HG02938 (cell line): ENCODE results near the gene MORN1.

Experiments used
- ATAC-seq: cut with Tn5 transposase; IDR thresholded peaks from one replicate; pipeline ENCODE4 v1.9.1; 2021; ENCODE audit warnings: mild to moderate bottlenecking, moderate library complexity; ENCODE audit not compliant: unreplicated experiment

MORN1 gene

DNA sequence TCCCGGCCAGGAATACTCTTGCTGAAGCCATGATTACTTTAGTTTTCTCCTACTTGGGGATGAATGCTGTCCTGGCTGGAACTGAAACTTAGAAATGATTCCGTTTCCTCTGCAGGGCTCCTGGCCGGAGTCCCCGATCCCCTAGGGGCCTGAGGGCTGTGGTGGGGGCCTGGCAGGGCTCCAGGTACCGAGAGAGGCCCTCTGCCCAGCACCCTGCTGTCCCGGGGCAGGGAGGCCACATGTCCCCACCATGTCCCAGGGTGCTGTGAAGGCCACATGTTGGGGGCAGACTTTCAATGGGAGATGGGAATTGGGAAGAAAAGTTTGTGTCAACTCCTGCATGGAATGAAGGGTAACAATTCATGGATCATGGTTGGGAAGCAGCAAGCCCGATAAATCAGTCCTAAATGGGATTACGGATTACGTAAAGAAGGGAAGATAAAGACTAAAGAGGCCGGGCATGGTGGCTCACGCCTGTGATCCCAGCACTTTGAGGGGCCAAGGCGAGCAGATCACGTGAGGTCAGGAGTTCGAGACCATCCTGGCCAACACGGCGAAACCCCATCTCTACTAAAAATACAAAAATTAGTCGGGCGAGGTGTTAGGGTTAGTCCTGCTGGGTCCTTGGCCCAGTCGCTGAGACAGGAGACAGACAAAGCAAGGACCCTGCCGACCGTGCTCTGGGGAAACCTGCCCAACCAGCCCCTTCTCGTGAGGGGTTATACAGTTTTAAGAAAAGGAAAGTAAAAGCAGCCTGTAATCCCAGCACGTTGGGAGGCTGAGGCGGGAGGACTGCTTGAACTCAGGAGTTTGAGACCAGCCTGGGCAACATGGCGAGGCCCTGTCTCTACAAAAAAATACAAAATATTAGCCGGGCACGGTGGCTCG, 37.6 kb downstream of the MORN1 start:
- no peak for ATAC-seq

DNA sequence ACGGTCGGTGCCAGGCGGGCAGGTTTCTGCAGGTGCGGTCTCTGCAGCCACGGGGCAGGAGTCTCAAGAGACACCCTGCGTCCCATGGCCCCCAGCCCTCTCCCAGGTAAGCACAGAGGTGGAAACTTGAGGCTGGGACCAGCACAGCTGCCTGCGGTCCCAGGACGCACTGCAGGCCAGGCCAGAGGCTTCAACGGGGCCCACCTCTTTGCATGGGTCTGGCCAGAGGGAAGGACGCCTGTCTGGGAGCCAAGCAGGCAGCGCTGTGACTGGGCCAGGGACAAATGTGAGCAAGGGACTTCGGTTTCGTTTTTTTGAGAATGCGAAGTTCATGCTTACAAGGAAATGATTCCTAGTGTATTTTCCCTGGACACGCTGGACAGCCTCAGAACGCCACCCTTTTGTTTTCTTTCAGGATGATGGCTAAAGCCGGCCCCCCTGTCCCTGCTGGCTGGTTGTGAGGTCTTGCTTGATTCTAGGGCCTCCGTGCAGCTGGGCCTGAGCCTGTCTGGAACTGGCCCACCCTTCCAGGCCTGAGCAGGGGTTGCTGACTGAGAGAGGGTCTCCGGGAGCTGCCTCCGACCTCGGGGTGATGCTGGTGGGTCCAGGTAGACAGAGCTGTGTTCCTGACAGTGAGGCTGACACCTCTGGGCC, 38.3 kb downstream of the MORN1 start:
- no peak for ATAC-seq

DNA sequence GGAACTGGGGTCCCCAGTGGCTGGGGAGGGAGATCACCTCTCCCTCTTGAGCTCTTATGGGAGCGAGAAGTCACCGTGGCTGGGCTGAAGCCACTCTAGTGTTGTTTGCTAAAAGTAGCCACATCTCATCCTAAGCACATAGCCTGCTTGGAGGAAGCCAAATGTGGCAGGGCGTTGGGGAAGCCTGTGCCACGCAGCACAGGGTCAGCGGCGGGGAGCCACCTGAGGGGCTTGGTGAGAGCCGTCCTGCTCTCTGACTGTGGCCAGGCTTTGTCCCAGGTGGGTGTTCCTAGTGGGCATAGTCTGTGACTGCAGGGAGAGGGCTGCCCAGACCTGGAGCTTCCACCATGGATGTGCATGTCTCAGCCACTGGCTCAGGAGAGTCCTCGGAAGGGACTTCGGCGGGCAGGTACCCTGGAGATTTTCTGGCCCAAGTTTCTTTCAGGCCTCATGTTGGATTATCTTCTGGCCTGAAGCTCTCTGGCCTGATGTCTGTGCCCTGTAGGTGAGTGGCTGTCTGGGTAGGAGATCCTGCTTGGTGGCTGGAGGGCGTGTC, 38.9 kb downstream of the MORN1 start:
- no peak for ATAC-seq

DNA sequence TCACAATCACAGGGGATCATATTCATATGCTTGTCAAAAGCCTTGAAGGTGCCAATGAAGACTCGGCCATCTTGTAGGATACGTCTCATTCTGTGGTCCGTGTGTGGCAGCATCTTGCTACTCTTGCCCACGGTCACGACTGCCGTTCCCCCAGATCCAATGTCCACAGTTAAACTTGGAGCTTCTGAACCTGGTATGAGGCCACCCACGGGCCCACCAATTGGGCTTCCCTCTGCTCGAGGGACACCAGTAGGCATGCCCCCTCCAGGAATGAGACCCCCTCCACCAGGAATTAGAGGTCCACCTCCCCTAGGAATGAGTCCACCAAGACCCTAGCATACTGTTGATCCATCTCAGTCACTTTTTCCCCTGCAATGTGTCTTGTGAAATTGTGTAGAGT, 39.6 kb downstream of the MORN1 start:
- no peak for ATAC-seq

DNA sequence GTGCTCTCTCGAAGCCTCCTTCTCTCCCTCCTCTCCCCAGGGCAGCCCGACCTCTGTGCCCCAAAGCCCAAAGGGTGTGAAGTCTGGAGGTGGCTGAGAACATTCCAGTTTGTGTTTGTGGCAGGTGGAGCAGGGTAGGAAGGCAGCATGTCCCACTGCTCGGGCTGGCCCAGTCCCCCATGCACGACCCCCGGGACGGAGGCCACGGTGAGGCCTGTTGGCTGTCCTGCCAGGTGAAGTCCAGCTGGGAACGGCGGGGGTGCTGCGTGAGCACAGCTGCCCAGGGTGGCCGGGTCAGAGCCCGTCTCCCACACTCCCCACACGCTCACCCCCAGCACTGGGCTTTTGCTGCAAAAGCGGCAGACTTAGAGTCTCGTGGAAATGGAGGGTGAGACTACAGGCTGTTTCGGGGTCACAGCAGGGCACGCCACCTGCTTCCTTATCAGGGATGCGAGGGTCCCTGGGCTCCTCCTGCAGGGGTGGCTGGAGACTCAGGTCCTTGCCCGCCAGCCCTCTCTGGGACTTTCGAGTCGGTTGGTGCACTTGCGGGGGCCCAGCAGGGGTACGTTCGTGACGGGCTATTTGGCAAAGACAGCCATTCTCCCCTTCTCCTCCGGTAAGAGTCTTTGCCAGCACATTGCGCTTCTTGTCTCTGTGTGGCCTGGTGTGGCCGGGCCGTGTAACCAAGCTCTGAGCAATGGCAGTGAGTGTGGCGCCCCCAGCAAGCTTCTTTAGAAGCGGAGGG, 40.3 kb downstream of the MORN1 start:
- no peak for ATAC-seq

DNA sequence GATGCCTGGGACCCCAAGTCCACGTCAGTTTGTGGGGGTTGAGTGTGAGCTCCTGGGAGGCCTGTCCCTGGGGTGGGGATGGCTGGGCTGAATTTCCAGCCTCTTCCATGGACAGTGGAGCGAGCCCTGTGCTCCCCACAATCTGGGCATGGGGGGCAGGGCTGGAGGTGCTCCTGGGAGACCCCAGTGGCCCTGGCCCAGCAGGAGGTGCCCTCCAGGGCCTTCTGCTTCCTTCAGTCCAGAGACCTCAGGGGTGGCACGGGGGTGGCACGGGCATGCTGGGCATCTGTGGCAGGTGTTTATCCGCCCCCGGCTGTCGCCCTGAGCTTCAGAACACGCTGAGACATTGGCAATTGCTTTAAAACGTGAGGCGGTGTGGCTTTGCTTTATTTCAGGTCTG, 40.9 kb downstream of the MORN1 start:
- no peak for ATAC-seq

DNA sequence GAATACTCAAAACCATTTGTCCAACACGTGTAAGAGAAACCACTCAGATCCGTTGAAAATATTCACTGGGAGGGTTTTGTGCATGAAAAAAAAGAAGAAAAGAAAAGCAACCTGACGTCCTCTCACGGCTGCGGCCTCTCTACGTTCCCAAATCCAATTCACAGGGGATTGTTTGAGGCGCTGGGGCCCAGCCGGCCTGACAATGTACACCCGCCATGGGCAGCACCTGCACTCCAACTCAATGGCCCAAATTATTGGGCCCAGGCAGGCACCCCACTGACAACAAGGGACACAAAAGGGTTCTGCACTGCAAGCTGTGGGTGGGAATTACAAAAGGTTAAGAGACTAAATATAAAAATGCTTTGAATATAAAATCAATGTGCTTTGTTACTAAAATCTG, 41.5 kb downstream of the MORN1 start:
- ATAC-seq, result no peak

DNA sequence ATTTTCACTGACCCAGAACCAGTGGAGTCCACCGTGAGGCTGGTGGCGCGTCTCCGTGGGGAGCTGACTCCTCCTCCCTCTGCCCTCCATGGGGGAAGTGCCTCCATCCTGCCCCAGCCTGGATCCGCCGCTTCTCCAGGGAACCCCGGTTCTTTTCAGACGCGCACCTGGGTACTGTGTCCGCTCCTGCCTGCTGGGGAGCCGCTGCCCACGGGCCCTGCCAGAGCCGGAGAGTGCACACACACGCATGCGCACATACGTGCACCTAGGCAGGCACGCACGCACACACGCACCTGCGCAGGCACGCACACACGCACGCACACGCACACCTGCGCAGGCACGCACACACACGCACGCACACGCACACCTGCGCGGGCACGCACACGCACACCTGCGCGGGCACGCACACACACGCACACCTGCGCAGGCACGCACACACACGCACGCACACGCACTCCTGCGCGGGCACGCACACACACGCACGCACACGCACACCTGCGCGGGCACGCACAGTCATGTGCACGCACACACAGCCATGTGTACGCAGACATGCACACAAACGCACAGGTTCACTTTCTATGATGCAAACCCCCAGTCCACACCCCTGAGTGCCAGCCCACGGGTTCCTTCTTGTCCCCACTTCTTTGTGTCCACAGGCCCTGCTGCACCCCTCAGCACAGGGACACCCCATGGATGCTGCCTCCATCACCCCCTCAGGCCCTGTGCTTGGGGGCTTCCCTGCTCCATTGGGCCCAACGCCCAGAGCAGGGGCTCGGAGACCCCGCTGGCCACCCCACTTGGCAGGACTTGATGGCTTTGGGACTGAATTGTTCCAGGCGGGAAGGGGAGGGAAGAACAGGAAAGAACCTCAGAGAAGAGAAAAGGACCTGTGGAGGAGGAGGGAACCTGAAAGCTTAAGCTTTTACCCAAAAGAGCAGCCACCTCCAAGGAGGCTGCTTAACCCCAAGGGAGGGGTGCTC, 42.7 kb downstream of the MORN1 start:
- no peak for ATAC-seq

DNA sequence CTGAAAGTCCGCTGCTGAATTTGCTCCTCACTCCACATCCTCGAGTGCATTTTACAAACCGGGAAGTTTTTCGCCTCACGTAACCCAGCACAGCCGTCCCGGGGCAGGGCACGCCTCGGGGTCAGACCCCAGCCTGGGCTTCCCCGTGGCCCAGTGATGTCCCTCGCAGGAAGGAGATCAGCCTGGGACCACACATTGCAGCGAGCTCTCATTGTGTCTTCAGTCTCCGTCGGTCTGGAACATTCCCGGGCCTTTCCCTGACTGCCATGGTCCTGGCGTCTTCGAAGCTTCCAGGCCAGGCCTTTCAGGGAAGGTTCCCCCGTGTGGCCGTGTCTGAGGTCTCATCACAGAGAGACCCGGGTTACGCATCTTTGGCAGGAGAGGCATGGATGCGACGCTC, 43.5 kb downstream of the MORN1 start:
- no peak for ATAC-seq

DNA sequence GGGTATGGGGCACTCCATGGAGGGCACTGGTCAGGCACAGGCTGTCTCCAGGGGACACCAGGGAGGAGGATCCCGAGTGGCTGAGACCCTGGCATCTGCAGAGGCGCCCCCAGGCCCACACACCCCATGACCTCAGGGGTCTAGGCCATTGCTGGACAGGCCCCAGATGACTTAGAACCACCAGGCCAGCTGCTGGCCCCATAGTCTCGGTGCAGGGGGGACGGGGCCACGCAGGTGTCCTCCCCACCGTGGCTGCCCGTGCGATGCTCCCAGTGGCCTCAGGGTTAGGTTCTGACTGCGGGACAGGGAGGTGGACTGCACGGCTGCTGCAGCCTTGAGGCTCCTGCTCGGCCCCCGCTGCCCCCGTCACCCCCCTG, 44.0 kb downstream of the MORN1 start:
- no peak for ATAC-seq

DNA sequence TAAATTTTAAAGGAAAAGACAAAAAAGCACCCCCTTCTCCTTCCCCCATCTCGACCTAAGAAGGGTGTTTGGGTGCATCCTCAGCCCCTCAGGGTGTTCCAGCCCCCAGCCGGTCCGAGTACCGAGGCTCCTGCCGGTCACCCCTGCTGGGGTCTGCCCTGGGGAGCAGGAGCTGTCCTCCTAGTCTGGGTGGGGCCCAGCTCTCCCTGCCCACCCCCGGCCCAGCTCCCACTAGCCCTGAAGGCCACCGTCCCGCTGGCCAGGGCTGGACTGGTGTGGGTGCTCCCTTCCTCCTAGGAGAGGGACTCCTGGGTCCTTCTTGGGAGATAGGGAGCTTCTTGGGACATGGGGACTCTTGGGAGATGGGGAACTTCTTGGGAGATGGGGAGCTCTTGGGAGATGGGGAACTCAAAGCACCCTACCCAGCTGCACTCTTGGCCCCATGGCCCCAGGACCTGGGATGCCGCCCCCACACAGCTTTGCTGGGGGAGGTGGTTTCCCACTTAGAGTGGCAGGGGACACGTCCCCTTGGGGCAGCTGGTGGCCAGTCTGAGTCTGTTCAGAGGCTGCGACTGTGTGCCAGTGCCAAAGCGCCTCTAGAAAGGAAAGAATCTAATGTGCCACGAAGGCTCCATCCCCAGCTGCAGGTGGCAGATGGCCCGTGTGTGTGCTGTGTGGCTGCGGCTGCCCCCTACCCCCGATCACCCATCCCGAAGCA, 44.5 kb downstream of the MORN1 start:
- ATAC-seq, result no peak

DNA sequence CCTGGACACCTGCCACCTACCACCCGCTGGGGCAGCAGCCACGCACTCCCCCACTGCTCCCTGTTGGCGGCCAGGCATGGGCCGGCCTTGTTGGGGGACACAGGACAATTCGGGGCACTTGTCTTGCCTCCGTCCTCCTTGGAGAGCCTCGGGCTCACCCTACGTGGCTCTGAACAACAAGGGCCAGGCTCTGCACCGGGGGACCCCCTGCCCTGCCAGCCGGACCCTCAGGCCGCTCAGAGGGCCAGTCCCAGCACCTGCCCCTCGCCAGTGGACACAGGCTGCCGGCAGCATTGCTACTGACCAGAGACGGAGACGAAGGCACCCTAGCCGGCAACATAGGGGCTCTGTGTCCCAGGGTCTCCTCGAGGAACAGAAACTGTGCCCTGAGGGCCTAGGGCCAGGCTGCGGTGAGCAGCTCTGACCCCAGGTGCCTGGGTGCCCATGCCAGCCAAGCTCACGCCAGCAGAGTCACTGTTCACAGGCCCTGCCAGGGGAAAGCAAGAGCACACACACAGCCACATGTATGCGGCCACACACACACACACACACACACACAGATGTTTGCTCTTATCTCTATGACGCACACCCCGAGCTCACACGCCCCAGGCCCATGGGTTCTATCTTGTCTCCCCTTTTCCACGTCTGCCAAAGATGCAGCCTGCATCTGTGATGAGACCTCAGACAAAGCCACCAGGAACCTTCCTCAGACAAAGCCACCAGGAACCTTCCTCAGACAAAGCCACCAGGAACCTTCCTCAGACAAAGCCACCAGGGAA, 45.9 kb downstream of the MORN1 start:
- no peak for ATAC-seq

DNA sequence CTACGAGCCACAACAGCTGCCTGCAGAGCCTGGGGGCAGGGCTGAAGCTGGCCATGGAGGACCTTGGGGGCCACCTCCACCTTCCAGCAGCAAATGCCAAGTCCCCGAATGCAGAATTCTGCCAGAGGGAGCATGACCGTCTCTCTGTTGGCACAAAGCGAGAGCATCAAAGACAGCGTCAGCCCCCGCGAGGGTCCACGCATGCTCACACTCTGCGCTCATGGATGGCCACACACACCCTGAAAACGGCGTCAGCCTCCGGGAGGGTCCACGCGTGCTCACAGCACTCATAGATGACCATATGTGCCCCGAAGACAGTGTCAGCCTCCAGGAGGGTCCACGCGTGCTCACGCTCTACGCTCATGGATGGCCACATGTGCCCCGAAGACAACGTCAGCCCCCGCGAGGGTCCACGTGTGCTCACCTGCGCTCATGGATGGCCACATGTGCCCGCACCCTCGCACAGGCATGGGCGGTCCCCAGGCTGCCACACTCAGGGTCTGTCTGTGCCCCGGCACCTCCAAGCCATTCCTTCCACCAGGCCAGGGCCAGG, 46.5 kb downstream of the MORN1 start:
- no peak for ATAC-seq

DNA sequence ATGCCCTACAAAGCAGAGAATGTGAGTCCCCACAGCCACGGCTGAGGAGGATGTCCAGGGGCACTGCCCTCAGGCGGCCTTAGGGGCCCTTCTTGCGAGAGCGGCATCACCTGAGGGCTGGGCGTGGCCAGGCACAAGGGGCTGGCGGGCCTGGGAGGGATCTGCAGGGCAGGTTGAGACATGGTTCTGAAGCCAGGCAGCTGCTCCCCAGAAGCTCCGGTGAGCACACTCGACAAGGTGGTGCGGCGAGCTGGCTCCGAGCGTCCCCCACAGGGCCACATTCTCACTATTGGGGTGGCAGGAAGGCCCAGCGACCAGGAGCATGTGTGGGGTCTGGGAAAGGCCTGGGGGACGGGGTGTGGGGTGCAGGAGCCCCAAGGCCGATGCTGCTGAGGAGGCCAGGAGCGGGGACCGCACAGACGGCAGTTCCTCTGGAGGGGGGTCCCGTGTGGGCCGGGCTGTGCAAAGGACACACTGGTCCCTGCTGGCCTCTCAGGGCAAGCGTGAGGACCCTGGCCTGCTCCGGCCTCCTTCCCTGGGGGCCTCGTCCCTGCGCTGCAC, 47.2 kb downstream of the MORN1 start:
- no peak for ATAC-seq

DNA sequence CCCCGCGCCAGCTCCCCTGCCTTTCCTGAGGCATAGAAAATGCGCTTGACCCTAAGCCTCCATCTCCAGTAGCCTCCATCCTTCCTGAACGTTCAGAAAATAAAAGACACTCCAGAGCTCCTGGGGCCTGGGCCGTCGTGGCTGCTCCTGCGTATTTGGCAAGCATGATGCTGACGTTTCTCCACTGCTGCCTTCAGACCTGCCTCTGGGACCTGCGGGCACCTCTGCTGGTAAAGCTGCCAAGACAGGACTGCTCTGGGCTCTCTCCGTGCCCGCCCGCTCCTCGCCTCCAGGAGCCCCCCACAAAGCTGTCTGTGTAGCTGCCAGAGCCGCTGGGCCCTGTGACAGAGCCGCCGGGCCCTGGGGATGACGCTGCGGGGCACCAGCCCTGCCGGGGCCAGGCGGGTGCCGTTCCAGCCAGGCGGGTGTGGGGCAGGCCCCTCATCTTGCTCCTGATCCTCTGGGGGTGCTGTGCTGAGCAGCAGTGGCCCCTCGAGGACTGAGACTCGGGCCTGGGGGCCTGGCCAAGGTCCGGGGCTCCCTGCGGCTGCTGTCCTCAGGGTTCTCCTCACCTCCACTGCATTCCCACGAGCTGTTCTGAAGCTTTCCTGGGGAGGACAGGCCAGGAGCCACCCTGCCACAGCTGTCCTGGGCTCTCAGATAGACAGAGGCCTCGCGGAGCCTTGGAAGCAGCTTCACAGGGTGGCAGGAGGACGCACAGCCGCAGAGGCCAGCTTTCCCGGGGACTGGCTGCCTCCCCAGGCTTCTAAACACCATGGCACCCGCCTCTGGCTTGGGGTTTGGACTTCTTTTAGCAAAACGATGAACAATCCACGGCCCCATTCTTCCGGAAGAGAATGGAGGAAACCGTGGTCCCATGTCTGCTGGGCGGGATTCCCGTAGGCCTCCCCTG, 48.1 kb downstream of the MORN1 start:
- no peak for ATAC-seq

DNA sequence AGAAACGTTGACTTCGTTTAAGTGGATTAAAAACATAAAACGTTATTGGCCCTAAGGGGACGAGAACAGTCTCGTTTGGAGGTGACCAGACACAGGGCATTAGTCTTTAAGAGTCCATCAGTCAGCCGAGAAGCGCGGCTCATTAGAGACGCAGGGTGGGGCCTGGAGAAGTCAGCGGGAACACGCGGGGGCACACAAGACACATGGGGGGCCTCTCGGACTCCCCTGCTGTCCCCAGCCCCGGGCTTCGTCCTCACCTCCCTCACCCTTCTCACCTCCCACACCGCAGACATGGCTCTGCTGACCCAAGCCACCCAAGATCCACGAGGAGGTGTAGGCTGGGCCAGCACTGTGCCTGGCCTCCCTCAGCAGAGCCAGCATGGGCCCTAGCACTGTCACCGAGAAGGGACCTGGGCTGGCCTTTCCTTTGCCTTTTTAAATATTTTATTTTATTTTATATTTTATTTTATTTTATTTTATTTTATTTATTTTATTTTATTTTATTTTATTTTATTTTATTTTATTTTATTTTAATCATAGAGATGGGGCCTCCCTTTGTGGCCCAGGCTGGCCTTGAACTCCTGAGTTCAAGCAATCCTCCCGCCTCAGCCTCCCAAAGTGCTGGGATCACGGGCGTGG, 48.9 kb downstream of the MORN1 start:
- no peak for ATAC-seq
